HepG2 (cell line): ENCODE measurements around the gene ZNF687. TPM values are rescaled to one million over a fixed set of nuclear protein-coding genes. Genes with fewer than 3 reads are reported as not detected.

ENCODE experiments used
- ATF5 ChIP-seq: sonication (generic); formaldehyde crosslinking; IDR thresholded peaks from 2 replicates; pipeline ENCODE4 v1.4.0; 2020; ENCODE audit warnings: mild to moderate bottlenecking, low read depth, missing genetic modification reagents
- FLYWCH1 ChIP-seq: sonication (generic); formaldehyde crosslinking; IDR thresholded peaks from 2 replicates; pipeline ENCODE4 v1.8.1; 2023; ENCODE audit warnings: mild to moderate bottlenecking, missing genetic modification reagents
- GATAD1 ChIP-seq: IDR thresholded peaks from 2 replicates; pipeline ENCODE4 v1.6.1; 2016; ENCODE audit warnings: missing genetic modification reagents, missing compliant biosample characterization
- RERE ChIP-seq: IDR thresholded peaks from 2 replicates; pipeline ENCODE4 v1.6.1; 2016; ENCODE audit warnings: low read depth, missing genetic modification reagents, missing compliant biosample characterization
- RFX1 ChIP-seq: fragments of 450-650 bp; IDR thresholded peaks from 2 replicates; pipeline ENCODE4 v1.6.1; 2017
- ZNF124 ChIP-seq: sonication (generic); formaldehyde crosslinking; IDR thresholded peaks from 2 replicates; pipeline ENCODE4 v1.4.0; 2020; ENCODE audit warnings: missing genetic modification reagents
- ZNF142 ChIP-seq: sonication (generic); formaldehyde crosslinking; IDR thresholded peaks from 2 replicates; pipeline ENCODE4 v1.4.0; 2020; ENCODE audit warnings: missing genetic modification reagents
- ZNF414 ChIP-seq: sonication (generic); formaldehyde crosslinking; IDR thresholded peaks from 2 replicates; pipeline ENCODE4 v1.5.0; 2020; ENCODE audit warnings: missing genetic modification reagents
- ZNF496 ChIP-seq: sonication (generic); formaldehyde crosslinking; IDR thresholded peaks from 2 replicates; pipeline ENCODE4 v1.8.1; 2023; ENCODE audit warnings: mild to moderate bottlenecking, moderate library complexity, missing genetic modification reagents; ENCODE audit not compliant: insufficient replicate concordance
- ZNF784 ChIP-seq: sonication (generic); formaldehyde crosslinking; IDR thresholded peaks from 2 replicates; pipeline ENCODE4 v1.5.1; 2020; ENCODE audit warnings: missing genetic modification reagents, mild to moderate bottlenecking, borderline replicate concordance
- polyA plus RNA-seq, 8 experiments: library from polyadenylated mRNA; depleted of rRNA in 3 of 8; stranded (reverse) in 7 of 8; unstranded in 1 of 8; fragments of >200 nt; fragmentation: Illumina TruSeq in 4 of 8; extraction: Trizol in 4 of 8; gene quantifications; 2 replicates each; pipeline versions ENCODE4 v1.2.1 to v1.2.3, GENCODE V29; 2011 to 2016; ENCODE audit warnings: low read depth in 4 of 8, missing spikeins in 1 of 8, mixed read lengths in 1 of 8; ENCODE audit not compliant: insufficient read depth in 1 of 8
- total RNA-seq, 5 experiments: library from RNA; depleted of rRNA; stranded (reverse); fragments of >200 nt; fragmentation: Illumina TruSeq; extraction: Trizol; gene quantifications; 2 replicates each; pipeline ENCODE4 v1.2.3, GENCODE V29; 2016; ENCODE audit warnings: low read depth in 1 of 5

ZNF687 gene
- total and polyA plus RNA-seq, 2 of the 13 experiments (the other 11 are each of a cell fraction or from before 2014, with no cell fraction given) = 14.1 to 16.5 TPM

- TF ChIP-seq RERE (CRISPR knock-in tag) (no peak), ATF5 (no peak), ZNF784 (no peak), RFX1 (no peak), FLYWCH1 (no peak), ZNF124 (no peak), ZNF142 (CRISPR knock-in tag) (no peak), ZNF414 (CRISPR knock-in tag) (no peak), GATAD1 (no peak), ZNF496 (no peak)
Observed at GRCh38 chr1:151311589-151312331, 29.7 kb downstream of the ZNF687 start (continued).
